Stimulated activated CD4-positive, alpha-beta T cell treated with anti-CD3 and anti-CD28 coated beads, Interleukin-4, amount 100 ng/mL, for 1 hour (primary cell): Measurements from ENCODE around the gene SYDE1.

ENCODE experiments used
- DNase-seq: peaks from one replicate; pipeline ENCODE4 v3.0.0-alpha.2; 2020

SYDE1 gene

DNA sequence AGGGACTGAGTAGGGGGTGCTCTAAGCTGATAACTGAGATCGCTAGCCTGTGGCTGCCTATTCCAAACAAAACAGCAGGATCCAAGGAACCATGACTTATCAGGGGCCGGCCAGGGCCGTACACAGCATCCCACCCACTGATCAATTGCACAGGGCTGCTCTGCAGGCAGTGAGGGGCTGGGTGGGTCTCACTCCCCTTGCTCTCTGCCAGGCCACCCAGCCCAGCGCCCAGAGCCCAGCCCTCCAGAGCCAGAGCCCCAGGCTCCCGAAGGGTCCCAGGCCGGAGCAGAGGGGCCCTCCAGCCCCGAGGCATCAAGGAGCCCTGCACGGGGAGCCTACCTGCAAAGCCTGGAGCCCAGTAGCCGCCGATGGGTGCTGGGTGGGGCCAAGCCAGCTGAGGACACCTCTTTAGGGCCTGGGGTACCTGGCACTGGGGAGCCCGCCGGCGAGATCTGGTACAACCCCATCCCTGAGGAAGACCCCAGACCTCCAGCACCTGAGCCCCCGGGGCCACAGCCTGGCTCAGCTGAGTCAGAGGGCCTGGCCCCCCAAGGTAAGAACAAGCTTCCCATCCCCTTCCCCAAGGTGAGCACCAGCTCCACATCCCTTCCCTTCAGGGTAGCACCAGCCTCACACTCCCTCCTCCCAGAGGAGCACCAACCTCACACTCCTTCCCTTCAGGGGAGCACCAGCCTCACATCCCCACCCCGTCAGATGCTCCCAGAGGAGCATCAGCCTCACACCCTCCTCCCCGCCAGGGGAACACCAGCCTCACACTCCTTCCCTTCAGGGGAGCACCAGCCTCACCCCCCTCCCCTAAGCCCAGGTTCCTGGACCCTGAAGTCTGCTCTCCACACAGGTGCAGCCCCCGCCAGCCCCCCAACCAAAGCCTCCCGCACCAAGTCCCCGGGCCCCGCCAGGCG lies 1.9 kb downstream of the SYDE1 start:
- no peak for DNase-seq

DNA sequence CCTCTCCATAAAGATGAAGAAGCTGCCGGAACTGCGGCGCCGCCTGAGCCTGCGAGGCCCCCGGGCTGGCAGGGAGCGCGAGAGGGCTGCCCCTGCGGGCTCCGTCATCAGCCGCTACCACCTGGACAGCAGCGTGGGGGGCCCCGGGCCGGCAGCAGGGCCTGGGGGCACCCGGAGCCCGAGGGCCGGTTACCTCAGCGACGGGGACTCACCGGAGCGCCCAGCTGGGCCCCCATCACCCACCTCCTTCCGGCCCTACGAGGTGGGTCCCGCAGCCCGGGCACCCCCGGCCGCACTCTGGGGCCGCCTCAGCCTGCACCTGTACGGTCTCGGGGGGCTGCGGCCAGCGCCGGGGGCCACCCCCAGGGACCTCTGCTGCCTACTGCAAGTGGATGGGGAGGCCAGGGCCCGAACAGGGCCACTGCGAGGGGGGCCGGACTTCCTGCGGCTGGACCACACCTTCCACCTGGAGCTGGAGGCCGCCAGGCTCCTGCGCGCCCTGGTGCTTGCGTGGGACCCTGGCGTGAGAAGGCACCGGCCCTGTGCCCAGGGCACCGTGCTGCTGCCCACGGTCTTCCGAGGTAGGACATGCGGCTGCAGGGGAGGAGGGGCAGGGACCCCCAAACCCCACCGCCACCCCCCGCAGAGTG lies 2.7 kb downstream of the SYDE1 start:
- no peak for DNase-seq

DNA sequence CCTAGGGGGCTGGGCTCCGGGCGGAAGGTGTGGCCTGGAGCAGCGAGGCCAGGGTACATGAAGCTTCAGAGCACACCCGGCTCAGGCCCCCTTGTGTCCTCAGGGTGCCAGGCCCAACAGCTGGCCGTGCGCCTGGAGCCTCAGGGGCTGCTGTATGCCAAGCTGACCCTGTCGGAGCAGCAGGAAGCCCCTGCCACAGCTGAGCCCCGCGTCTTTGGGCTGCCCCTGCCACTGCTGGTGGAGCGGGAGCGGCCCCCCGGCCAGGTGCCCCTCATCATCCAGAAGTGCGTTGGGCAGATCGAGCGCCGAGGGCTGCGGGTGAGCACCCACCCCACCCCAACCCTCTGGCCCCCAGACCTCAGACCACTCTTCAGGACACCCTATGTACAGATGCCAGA lies 3.2 kb downstream of the SYDE1 start:
- no peak for DNase-seq

DNA sequence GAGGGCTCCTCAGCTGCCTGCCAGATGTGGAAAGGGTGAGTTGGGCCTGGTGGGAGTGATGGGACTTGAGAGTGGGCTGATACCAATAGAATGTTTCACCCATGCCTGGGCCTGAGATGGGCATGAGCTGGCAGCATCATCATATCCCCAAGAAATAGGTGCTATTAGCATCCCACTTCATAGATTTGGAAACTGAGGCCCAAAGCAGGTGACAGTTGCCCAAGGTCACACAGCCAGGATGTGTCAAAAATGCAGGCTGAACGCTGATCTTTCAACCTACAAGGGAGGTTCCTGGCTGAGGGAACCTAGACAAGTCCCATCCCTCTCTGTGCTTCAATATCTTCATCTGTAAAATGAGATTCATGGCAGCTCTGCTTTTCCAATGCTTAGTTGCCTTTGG lies 4.6 kb downstream of the SYDE1 start:
- DNase-seq, result no peak

DNA sequence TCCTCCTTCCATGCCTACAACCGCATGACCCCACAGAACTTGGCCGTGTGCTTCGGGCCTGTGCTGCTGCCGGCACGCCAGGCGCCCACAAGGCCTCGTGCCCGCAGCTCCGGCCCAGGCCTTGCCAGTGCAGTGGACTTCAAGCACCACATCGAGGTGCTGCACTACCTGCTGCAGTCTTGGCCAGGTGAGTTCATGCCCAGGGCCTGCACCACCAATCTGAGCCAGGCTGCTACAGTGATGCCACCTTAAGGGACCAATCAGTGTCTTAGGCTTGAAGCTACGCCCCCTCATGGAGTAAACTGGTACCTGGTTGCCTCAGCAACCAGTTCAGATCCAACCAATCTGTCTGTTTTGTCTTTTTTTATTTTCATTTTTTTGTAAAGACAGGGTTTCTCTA lies 5.2 kb downstream of the SYDE1 start:
- DNase-seq, result no peak

DNA sequence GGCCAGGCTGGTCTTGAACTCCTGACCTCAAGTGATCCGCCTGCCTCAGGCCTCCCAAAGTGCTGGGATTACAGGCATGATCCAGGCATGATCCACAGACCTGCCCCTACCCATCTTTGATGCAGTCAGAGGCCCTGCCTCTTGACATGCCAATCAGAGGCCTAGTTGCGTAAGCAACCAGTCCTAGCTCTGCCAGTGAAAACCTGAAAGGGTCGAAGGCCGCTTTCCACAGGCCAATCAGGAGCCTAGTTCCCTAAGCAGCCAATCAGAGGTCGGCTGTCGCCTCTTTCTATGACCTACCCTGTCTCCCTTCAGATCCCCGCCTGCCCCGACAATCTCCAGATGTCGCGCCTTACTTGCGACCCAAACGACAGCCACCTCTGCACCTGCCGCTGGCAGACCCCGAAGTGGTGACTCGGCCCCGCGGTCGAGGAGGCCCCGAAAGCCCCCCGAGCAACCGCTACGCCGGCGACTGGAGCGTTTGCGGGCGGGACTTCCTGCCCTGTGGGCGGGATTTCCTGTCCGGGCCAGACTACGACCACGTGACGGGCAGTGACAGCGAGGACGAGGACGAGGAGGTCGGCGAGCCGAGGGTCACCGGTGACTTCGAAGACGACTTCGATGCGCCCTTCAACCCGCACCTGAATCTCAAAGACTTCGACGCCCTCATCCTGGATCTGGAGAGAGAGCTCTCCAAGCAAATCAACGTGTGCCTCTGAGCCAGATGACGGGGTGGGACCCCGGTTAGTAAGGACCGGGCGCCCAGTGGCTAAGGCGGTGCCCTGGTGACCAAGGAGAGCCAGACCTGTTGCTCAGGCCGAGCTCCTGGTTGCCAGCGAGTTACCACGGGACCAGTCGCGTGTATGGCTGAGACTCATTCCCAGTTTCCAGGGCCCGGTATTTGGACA lies 6.3 kb downstream of the SYDE1 start:
- DNase-seq, result no peak

DNA sequence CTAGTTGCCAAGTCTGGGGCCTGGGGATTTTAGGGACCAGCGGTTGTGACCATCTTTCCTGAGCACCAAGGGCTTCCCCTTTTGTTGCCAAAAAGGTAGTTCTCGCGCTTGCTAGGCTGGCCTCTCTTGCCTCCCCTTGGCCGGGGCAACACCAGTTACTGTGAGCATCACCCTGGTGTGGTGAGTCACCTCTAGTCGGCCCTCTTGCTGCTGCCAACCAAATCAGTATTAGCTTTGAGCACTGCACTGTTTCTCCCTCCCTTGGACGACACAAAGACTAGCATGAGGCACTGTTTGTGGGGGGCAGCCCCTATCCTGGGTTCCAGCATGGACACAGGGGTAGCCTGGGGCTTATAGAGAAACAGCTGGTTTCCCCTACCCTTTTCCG lies 6.9 kb downstream of the SYDE1 start:
- DNase-seq, result no peak

DNA sequence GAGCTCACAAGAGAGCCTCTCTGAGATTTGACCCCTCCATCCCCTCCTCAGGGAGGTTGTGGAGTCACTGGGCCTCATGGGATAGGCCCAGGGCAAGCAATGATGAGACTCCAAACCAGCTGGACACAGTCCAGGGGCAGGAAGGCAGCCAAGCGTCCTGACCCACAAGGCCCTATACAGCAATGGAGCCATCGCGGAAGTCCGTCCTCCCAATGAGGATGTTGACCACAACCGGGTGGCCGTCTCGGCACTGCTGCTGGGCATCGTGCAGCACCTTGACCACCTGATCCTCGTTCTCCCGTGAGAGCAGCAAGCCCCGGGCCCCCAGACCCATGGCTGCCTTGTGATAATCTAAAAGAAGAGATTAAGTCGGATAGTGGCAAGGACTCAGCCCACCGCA lies 7.9 kb downstream of the SYDE1 start:
- no peak for DNase-seq

DNA sequence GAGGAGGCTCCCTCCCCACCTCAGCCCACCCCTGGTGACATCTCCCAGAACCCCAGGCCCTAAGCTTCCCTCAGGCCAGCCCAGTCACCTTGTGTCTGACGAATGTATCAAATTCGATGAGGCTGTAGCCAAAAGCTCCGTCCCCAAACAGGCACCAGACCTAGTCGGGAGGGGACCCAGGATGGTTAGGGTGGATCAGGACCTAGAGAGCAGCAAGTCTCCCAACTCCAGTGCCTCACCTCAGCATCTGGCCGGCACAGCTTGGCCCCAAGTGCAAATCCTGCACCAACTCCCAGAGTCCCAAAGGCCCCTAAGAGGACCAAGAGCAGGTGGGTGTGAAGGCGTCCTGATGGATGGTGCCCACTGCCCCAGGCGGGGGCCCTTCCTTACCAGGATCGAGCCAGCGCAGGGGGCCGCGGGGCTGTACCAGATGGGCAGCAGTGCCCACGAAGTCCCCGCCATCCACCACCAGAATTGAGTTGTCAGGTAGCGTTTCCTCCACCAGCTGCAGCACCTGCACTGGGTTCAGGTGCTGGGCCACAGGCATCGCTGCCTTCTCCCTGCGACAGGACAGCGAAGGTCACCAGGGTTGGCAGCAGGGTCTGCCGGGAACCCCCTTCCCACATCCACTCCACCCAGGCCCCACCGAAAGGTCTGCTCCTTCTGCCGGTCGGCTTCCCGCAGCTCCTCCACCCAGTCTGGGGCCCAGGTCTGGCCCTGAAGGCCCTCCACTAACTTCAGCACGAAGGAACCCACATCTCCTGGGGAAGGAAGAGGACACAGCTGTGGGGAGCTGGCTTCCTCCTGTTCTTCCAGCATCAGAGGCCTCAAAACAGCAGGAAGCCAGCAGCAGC lies 8.8 kb downstream of the SYDE1 start:
- DNase-seq, result no peak

DNA sequence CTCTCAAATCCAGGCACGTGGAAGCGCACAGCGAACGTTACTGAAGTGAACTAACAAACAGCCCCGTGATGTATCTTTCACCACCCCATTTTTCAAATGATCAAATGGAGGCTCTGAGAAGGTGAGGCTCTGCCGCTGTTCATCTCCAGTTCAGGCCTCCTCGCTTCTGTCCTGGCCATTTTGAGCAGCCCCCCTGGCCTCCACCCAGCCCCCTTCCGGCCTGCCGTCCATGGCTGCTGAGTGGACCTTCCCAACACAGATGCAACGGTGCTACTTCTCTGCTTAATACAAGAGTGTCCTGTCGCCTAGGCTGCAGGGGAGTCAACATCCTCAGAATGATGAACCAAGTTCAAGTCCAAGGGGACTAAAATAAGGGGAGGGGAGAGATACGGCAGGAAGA lies 9.7 kb downstream of the SYDE1 start:
- no peak for DNase-seq

DNA sequence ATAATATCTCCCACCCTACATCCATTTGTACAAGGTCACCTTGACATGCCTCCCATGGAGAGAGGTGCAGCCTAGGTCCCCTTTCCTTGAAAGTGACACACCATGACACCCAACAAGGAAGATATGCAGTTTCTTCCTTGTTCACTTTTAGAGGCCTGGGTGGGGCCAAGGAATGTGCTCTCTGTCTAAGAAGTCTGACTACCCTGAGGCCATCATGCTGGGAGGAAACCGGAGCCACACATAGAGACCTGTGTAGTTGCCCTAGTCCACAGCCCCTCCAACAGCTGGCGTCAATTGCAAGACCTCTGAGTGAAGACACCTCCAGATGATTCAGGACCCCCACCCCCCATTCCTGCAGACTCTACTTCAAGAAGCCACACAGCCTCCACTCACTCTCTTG lies 11.0 kb downstream of the SYDE1 start:
- DNase-seq, result no peak

DNA sequence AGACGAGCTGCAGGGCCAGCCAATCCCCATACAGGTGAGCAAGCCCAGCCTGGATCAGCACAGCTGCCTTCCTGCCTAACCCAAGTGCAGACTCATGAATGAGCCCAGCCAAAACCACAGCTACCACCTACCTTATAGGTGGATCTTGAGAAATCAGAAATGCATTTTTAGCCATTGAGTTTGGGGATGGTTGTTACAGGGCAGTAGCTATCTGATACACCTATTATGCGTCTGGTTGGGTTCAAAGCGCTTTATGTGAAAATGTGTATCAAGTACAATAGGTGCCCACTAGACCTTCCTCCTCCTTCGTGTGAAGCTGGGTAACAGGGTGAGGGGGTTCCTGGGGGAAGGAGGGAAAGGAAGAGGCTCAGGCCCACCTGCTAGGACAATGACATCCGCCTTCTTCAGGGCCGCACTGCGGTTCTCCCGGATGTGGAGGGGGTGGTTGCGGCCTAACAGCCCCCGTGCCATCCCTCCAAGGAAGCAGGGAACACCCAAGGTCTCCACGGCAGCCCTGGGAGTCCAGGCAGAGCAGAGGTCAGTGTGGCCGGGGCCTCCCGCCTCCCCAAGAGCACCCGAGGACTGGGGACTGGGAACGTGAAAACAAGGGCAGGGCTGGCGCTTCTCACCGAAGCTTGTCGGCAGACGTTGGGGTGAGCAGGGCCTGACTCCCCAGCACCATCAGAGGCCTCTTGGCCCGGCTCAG lies 11.7 kb downstream of the SYDE1 start:
- DNase-seq, result no peak

DNA sequence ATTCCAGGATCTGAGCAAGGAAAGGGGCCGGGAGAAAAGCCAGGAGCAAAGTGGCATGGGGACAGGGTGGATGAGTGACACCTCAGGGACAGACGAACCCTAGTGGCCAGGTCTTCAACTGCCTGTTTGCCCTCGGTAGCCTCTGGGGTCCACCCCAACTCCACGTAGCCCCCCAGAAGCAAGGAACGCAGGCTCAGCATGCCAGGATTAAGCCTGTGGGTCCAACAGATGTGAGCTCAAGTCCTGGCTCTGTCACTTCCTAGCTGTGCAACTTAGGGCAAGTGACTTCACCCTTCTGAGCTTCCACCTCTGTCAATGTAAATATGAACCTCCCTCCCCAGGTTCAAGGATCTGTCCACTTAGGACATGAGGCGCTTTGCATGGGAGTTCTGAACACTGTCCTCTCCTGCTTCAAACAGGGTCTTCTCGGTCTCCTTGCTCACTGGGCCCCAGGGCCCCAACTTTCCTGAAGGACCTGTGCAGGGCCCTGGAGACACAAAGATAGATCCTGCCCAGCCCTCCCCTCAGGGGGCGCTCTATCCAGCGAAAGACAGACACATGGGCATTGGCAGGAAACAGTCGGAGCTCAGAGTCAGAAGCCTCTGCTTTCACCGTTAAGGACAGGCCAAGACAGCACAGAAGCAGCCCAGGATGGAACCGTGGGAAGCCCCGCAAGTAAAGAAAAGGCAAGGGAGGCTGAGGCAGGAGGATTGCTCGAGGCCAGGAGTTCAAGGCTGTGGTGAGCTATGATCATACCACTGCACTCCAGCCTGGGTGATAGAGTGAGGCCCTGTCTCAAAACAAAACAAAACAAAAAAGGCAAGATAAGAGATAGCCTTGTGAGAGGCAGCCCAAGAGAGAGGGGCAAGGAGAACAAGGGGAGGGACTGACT lies 13.2 kb downstream of the SYDE1 start:
- no peak for DNase-seq

DNA sequence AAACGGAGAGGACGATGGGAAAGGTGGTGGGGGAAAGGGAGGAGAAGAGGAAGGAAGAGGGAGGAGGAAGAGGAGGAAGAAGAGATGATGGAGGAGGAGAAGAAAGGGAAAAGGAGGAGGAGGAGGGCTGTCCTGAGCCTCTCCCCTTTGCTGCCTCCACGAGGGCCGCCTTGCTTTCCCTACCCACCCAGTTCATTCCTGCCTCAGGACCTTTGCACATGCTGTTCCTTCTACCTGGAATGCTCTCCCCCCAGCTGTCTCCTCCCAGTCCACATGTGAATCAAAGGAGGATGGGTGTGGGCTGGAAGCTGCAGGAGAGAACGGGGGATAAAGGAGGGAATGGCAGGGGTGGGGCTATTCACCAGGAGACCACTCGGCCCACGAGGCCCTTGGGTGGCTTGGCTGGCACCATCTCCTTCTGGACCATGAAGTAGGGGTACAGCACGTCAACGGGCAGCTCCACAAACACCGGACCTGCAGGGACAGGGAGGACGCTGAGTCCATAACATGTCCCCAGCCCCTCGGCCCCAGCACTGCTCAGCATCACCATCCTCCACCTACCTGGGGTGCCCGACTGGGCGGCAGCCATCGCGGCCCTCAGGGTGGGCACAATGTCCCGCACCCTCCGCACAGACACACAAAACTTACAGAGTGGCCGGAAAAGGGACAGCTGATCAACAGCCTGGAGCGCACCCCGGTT lies 15.3 kb downstream of the SYDE1 start:
- DNase-seq, result no peak

DNA sequence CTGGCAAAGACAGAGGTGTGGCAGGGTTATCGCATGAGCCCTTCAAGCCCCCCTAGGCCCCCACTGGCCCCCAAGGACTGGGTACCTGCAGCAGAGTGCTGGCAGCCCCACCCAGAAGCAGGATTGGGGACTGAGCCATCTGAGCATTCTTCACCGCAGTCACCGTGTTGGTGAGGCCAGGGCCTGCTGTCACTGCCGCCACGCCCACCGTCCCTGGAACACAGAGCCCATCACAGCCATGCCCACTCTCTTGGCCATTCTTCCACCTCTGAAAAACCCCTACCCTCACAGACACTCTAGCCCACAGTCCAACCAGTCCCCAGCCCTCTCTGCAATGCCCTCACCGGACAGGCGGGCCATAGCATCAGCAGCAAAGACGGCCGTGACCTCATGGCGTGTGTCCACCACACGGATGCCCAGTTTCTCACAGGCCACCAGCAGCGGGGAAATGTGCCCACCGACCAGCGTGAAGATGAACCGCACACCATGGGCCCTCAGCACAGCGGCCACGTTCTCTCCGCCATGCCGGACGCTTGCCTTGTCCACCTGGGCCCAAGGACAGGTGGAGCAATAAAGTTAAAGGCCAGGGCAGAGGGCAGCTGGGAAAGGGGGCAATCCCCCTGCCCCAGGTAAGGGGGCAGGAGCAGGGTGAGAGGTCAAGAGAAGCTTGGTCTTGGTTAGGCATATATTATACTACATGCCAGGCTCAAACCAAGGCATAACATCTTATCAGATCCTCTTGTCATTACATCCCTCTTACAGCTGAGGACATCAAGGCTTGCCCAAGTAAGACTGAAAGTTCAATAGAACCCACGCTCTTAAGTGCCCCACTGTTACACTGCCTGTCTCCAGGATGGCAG lies 16.1 kb downstream of the SYDE1 start:
- DNase-seq, result no peak

DNA sequence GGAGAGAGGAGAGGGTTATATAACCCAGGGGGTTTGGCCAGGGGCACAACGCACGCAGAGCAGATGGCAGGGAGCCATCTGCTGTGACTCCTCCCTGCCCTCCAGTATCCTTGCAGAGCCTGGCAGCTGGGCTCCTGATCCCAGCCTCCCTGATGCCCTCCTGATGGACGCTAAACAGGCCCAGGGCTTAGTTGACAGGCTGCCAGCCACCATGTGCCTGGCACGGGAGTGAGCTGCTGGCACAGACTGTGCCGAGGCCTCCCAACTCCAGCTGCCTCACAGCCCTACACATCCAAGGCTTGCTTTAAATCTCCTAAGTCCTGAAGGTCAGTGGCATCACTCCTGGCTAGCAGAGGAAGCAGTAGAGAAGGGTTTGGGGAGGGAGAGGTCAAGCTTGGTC lies 16.7 kb downstream of the SYDE1 start:
- DNase-seq, result no peak

DNA sequence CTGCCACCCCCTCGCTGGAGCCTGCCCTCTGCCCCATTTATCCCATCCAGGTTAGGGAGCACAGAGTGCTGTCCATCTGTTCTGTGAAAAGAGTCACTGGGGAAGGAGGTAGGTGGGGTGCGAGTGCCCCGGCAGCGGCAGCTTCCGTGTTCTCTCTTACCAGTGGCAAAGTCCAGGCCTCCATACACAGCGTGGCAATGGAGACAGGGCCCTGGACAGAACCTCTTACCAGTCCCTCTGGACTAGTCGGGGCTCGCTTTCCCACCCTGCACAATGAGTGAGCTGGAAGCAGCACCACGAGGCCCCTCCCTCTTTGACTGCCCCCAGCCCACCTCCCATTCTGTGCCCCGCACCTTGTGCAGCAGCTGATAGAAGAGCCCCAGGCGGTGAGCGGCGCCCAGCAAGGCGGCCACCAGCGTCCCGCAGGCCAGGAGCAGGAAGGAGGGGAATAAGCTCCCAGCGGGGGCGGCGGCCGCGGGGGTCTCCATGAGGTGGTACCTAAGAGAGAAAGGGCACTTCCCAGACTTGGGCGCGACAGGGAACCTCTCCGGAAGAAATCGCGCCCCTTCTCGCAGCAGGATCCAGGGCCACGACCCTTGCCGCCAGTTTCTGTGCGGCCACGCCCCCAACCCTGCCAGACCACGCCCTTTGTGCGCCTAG lies 17.5 kb downstream of the SYDE1 start:
- DNase-seq, result no peak

DNA sequence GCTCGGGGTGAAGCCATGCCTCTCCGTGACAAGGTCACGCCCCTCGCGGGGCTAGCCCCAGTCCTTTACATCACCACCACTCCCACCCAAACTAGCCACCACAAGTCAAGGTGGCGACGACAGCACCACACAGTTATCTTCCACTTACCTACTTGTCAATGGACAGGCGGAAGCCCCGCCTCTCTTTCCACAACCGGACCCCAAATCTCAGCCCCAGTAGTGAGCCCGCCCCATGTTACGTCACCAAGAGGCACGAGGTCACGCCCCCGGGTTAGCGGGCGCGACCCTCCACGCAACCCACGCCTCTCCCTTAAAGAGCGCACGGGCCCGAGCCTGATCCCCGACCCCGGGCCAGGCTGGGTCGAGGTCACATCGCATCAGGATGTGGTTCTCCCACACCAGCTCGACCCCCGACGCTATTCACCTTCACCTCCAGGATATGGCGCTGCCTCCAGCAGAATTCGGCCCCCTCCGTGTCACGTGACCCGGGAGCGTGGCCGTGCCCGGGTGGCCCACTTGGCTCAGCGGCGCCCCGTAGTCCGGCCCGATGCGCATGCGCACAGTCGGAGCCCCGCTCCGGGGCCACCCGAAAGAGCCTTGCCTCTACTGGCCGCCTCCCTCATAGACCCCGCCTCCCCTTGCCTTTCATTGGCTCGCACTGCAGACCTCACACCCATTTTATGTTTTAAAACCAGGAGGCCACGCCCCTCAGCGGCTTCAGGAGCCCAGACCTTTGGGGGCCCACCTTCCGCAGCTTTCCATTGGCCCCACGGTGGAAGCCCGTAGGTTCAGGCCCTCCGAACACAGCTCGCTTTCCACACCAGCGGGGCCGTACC lies 18.2 kb downstream of the SYDE1 start:
- peak; percentile 97 for DNase-seq
